Measurements from ENCODE around the gene ITGB5.

DNA sequence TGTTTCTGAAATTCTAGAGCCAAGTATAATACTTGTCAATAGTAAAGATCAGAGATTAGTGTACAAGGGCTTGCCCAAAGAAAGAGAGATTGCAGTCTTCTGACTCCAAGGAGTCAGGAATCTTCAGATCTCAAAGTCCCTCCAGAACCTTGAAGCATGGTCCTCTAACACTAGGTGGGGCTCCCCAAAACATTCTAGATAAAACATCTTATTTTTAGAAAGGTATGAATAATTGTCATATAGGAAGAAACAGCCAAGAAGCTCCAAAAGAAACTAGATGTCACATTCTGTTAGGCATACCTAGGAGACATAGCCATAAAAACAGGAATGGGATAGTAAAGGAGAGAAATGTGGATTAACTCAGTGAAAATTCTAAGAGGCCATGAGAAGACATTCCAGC, 36.7 kb upstream of the ITGB5 start:
- TF ChIP-seq, protein P1, sequence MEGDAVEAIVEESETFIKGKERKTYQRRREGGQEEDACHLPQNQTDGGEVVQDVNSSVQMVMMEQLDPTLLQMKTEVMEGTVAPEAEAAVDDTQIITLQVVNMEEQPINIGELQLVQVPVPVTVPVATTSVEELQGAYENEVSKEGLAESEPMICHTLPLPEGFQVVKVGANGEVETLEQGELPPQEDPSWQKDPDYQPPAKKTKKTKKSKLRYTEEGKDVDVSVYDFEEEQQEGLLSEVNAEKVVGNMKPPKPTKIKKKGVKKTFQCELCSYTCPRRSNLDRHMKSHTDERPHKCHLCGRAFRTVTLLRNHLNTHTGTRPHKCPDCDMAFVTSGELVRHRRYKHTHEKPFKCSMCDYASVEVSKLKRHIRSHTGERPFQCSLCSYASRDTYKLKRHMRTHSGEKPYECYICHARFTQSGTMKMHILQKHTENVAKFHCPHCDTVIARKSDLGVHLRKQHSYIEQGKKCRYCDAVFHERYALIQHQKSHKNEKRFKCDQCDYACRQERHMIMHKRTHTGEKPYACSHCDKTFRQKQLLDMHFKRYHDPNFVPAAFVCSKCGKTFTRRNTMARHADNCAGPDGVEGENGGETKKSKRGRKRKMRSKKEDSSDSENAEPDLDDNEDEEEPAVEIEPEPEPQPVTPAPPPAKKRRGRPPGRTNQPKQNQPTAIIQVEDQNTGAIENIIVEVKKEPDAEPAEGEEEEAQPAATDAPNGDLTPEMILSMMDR (IDR thresholded peaks at IDR 0.05), result no peak
- TF ChIP-seq POLR2AphosphoS5 (IDR thresholded peaks at IDR 0.05; ENCODE audit: insufficient read depth in 1 of 2, low read depth in 1 of 2), result no peak
